Vagina (tissue), 2 donors: ENCODE measurements around the gene ZDHHC5. TPM values are rescaled to one million over a fixed set of nuclear protein-coding genes. Genes with fewer than 3 reads are reported as not detected.

Source experiments
- DNase-seq, 2 donors: peaks; one replicate each; pipeline ENCODE4 v3.0.0-alpha.2; 2017; ENCODE audit errors: extremely low spot score in 2 of 2
- H3K27ac ChIP-seq: fragments of 200-600 bp; sonication (generic); one replicate; pipeline ENCODE4 v1.5.1; 2019
- H3K27me3 ChIP-seq: fragments of 200-600 bp; sonication (generic); one replicate; pipeline ENCODE4 v1.5.1; 2019
- H3K36me3 ChIP-seq, 2 donors: fragments of 200-600 bp; sonication (generic); one replicate each; pipeline ENCODE4 v1.5.1; 2017 to 2019
- H3K4me1 ChIP-seq: fragments of 200-600 bp; sonication (generic); one replicate; pipeline ENCODE4 v1.5.1; 2019
- H3K4me3 ChIP-seq, 2 donors: fragments of 200-600 bp; sonication (generic); 1 replicate in 1 of 2; 2 replicates in 1 of 2; pipeline ENCODE4 v1.5.1; 2016 to 2019
- H3K9me3 ChIP-seq: fragments of 200-600 bp; sonication (generic); one replicate; pipeline ENCODE4 v1.5.1; 2019
- CTCF ChIP-seq, 3 experiments: fragments of 450-650 bp in 2 of 3; fragments of 200-600 bp in 1 of 3; sonication (generic) in 1 of 3; IDR thresholded peaks; one replicate each; pipeline ENCODE4 v1.5.1; 2017 to 2019; ENCODE audit warnings: antibody characterized with exemption in 3 of 3, mild to moderate bottlenecking in 2 of 3, moderate library complexity in 2 of 3
- POLR2A ChIP-seq, 2 donors: fragments of 450-650 bp; IDR thresholded peaks; one replicate each; pipeline ENCODE4 v1.6.1; 2017; ENCODE audit warnings: antibody characterized with exemption in 2 of 2, mild to moderate bottlenecking in 2 of 2, moderate library complexity in 2 of 2
- POLR2AphosphoS5 ChIP-seq, 2 donors: sonication (generic); formaldehyde crosslinking; IDR thresholded peaks; one replicate each; pipeline ENCODE4 v1.9.0; 2017; ENCODE audit warnings: antibody characterized with exemption in 2 of 2, mild to moderate bottlenecking in 2 of 2, low read depth in 1 of 2; ENCODE audit not compliant: insufficient read depth in 1 of 2
- intact Hi-C: fragments of 100-400 bp; cut with DNase I; formaldehyde crosslinking; loops from one replicate; pipeline ENCODE4 v1.15.1; 2023
- total RNA-seq: library from RNA; depleted of rRNA; stranded (reverse); fragments of >200 nt; gene quantifications from one replicate; pipeline ENCODE4 v1.2.3, GENCODE V29; 2016

ZDHHC5 gene
- total RNA-seq, 1 donor from 2014 or later = 46.2 TPM

- Histone ChIP-seq H3K4me1 (peaks cover 61% of the 10 kb centered on the region), H3K36me3 (no peaks in the 10 kb centered on the region), H3K27ac (peak overlapping the region; percentile 75), H3K27me3 (no peaks in the 10 kb centered on the region), H3K9me3 (no peaks in the 10 kb centered on the region), H3K4me3 (peak overlapping the region in 1 of 2 donors; percentile 23)
- intact Hi-C loops = loop anchor here (10.0 kb wide), 2 partner anchors 192 to 322 kb away; partner anchors contain the start of gene TNKS1BP1
- TF ChIP-seq POLR2AphosphoS5 (IDR thresholded peaks at IDR 0.05; ENCODE audit: insufficient read depth in 1 of 2, low read depth in 1 of 2) (peak in 1 of 2 donors; percentile 23), POLR2A (IDR thresholded peaks at IDR 0.05) (no peak)
- no peak for DNase-seq
These were observed 21.1 kb upstream of the ZDHHC5 start for GRCh38 chr11:57646799-57647303.

DNA sequence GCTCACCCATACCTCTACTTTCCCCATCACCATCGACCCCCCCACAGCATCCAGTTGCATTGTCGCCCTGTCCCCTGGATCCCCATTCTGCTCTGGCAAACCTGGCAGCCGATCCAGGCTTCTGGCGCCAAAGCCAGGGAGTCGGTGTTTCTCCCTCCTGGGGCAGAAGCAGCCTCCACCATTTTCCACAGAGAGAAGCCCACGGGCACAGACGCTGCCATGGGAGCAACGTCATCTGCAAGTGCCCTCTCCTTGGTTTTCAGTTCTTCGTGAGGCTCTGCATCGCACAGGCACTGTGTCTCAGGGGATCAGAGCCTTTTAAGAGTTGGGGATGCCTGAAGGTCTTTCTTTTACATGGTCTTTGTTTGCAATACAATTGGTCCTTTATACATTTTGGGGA, 20.5 kb upstream of the ZDHHC5 start:
- no peaks in the 10 kb centered on the region for H3K27me3 ChIP-seq
- peak overlapping the region; percentile 75 for H3K27ac ChIP-seq
- intact Hi-C loops = loop anchor here (10.0 kb wide), 2 partner anchors 193 to 323 kb away; partner anchors contain the start of gene TNKS1BP1
- TF ChIP-seq POLR2AphosphoS5 (IDR thresholded peaks at IDR 0.05; ENCODE audit: insufficient read depth in 1 of 2, low read depth in 1 of 2) = peak in 1 of 2 donors; percentile 17
- TF ChIP-seq CTCF (IDR thresholded peaks at IDR 0.05) = no peak
- no peak for TF ChIP-seq POLR2A (IDR thresholded peaks at IDR 0.05)
- H3K9me3 ChIP-seq = no peaks in the 10 kb centered on the region
- DNase-seq = no peak
- peak overlapping the region in 1 of 2 donors; percentile 23 for H3K4me3 ChIP-seq
- no peaks in the 10 kb centered on the region for H3K36me3 ChIP-seq
- H3K4me1 ChIP-seq = peaks cover 61% of the 10 kb centered on the region

GRCh38 chr11:57647960-57648800, 19.7 kb upstream of the ZDHHC5 start:
- Histone ChIP-seq H3K36me3 (no peaks in the 10 kb centered on the region), H3K9me3 (no peaks in the 10 kb centered on the region), H3K4me1 (peaks cover 61% of the 10 kb centered on the region), H3K4me3 (peak overlapping the region; percentile 42 to 50), H3K27me3 (no peaks in the 10 kb centered on the region), H3K27ac (peak overlapping the region; percentile 19)
- no peak for DNase-seq
- intact Hi-C loops = loop anchor here (10.0 kb wide), 2 partner anchors 193 to 323 kb away; partner anchors contain the start of gene TNKS1BP1
- TF ChIP-seq POLR2AphosphoS5 (IDR thresholded peaks at IDR 0.05; ENCODE audit: insufficient read depth in 1 of 2, low read depth in 1 of 2) (peak in 1 of 2 donors; percentile 9), POLR2A (IDR thresholded peaks at IDR 0.05) (no peak)

DNA sequence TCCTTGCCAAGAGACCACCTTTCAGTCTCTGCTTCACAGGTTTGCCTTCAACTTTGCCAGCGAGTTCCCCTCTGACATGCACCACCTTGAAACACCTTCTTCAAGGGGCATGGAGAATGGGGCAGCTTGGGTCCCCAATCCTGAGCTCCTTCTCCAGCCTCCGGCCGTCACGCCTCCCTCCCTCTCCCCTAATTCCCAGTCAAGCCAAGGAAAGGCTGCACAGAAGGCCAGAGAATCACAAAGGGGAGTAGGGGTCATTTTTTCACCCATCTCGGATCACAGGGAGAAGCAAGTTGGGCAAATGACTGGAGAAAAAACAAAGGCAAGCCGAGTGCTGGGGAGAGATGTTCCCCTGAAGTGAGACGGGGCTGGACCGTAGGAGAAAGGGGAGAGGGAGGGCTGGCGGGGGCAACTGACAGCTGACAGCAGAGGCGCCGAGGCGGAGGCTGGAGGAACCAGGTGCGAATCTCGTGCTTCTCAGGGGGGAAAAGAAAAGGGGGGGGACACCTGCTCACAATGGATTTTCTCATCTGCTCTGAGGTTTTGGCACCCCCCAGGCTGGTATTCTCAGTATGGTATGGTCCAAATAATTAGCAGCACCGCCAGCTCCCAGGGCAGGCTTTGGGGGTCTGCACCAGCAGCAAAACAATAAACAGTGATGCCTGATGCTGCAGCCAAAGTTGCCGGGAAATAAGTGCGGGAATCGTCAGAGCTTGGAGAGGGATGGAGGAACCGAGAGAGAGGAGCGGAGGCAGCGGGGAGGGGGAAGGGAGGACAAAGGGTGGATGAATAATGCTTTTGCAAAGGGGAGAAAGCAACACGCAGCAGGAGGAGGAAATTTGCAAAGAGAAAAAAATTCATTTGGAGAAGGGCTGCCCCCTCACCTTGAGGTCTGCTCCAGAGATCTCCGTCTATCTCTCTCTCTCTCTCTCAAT, 18.8 kb upstream of the ZDHHC5 start:
- Histone ChIP-seq H3K4me1 (peaks cover 61% of the 10 kb centered on the region), H3K27ac (peak overlapping the region; percentile 74), H3K27me3 (no peaks in the 10 kb centered on the region), H3K9me3 (no peaks in the 10 kb centered on the region), H3K4me3 (peak overlapping the region; percentile 42 to 50), H3K36me3 (no peaks in the 10 kb centered on the region)
- DNase-seq = no peak
- intact Hi-C loops = loop anchor here (10.0 kb wide), 2 partner anchors 194 to 324 kb away; partner anchors contain the start of gene TNKS1BP1
- no peak for TF ChIP-seq CTCF (IDR thresholded peaks at IDR 0.05)
- no peak for TF ChIP-seq POLR2A (IDR thresholded peaks at IDR 0.05)
- peak in 1 of 2 donors; percentile 9 for TF ChIP-seq POLR2AphosphoS5 (IDR thresholded peaks at IDR 0.05; ENCODE audit: insufficient read depth in 1 of 2, low read depth in 1 of 2)

DNA sequence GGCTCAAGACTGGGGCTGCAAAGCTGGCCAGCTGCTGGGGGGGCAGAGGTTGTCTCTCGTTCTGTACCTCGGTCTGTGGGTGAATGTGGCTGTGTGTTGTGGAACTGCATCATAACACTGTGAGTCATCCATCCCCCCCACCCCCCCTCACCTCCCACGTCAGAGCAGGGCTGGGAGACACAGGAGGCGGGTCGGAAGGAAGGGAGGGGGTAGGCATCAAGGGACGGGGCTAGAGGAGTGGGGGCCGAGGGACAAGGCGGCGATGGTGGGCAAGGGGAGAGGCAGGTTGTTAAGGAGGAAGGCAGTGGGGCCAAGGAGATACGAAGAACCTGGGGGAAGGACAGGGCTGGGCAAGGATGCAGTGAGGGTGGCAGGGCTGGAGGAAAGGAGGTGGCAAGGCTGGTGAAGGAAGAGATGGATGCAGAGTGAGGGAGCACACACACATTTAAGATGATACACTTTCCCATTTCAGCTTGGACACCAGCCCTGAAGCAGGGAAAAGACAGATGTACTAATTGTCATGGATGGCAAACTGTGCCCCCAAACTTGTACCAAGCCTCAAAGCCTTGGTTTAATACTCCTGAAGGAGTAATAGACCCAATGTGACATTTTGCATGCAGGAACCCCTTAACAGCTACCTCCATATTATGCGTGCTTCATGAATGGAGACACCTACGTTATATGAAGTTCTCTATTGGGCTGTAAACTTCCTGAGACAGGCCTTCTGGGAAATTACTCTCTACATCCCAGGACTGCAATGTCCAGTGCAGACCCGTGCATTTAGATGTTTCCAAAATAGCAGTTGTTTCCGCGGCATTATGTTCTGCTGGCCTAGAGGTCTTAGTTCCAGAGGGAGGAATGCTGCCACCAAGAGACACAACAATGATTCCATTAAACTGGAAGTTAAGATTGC, 17.8 kb upstream of the ZDHHC5 start, which contains the start of gene YPEL4:
YPEL4 (minus strand) TSS at position 87 of the 913 bp plus-strand sequence. CDS start 2,805 bp downstream, outside the sequence.
- Histone ChIP-seq H3K9me3 (no peaks in the 10 kb centered on the region), H3K36me3 (no peaks in the 10 kb centered on the region), H3K27ac (peak within 1 kb of the TSS; percentile 74), H3K4me1 (peaks cover 51% of the 10 kb centered on the region), H3K4me3 (peak within 1 kb of the TSS; percentile 42 to 50), H3K27me3 (no peaks in the 10 kb centered on the region)
- TF ChIP-seq CTCF (IDR thresholded peaks at IDR 0.05) (no peak), POLR2AphosphoS5 (IDR thresholded peaks at IDR 0.05; ENCODE audit: insufficient read depth in 1 of 2, low read depth in 1 of 2) (peak in 1 of 2 donors; percentile 44)
- intact Hi-C loops = loop anchor here (10.0 kb wide), 2 partner anchors 195 to 325 kb away; partner anchors contain the start of gene TNKS1BP1
- DNase-seq = no peak
